ENCODE results near the gene VCAN. TPM values are rescaled to one million over a fixed set of nuclear protein-coding genes. Genes with fewer than 3 reads are reported as not detected.

The VCAN gene
- total and polyA plus RNA-seq, 2 experiments from 2014 or later, result 133 to 404 TPM

DNA sequence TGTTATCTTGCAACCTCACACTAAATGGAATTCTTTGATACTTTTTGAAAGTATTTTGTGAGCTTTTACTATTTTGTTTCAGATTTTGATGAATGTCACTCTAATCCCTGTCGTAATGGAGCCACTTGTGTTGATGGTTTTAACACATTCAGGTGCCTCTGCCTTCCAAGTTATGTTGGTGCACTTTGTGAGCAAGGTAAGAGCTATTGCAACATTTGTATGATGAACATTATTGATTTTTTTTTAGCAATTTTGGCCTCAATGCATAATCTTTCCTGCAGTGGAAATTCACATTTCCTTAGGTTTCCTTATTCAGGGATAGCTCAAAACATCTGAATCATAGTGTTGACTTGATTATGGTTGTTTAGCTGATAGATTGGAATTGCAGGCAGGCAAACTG lies 76.3 kb downstream of the VCAN start:
- Histone ChIP-seq H3F3A (replicated peaks; ENCODE audit: low read depth) (no peaks in the 10 kb centered on the region), H3K27me3 (ENCODE audit: insufficient read depth) (no peaks in the 10 kb centered on the region), H3K9me2 (ENCODE audit: insufficient read depth) (no peaks in the 10 kb centered on the region), H3K4me2 (no peak overlapping the region), H3K27ac (ENCODE audit: low read depth) (no peak overlapping the region), H3K4me3 (no peak overlapping the region), H3K36me3 (ENCODE audit: insufficient read depth) (peaks cover 51% of the 10 kb centered on the region; the same call in 1 of the 2 replicates), H3K79me2 (replicated peaks; ENCODE audit: insufficient read depth) (peaks cover 12% of the 10 kb centered on the region; the same call in 1 of the 2 replicates), H2AFZ (no peak overlapping the region), H3K4me1 (ENCODE audit: insufficient read depth) (no peaks in the 10 kb centered on the region), H4K20me1 (replicated peaks; ENCODE audit: insufficient read depth) (peaks cover 4% of the 10 kb centered on the region; the same call in 1 of the 2 replicates)
- H3K27me3 Mint-ChIP-seq (ENCODE audit: insufficient read depth, low read depth, poor library complexity), result no peaks in the 10 kb centered on the region
- no peak overlapping the region for H3K4me3 Mint-ChIP-seq
- H3K4me1 Mint-ChIP-seq, result no peaks in the 10 kb centered on the region; the same call in 2 of the 3 replicates
- no peak for ATAC-seq
- H3K9me3 Mint-ChIP-seq, result no peaks in the 10 kb centered on the region
- DNase-seq (ENCODE audit: low spot score), result no peak
- H3K36me3 Mint-ChIP-seq (ENCODE audit: low read depth), result peaks cover 59% of the 10 kb centered on the region
- no peak overlapping the region for H3K27ac Mint-ChIP-seq
- TF ChIP-seq, protein P1, sequence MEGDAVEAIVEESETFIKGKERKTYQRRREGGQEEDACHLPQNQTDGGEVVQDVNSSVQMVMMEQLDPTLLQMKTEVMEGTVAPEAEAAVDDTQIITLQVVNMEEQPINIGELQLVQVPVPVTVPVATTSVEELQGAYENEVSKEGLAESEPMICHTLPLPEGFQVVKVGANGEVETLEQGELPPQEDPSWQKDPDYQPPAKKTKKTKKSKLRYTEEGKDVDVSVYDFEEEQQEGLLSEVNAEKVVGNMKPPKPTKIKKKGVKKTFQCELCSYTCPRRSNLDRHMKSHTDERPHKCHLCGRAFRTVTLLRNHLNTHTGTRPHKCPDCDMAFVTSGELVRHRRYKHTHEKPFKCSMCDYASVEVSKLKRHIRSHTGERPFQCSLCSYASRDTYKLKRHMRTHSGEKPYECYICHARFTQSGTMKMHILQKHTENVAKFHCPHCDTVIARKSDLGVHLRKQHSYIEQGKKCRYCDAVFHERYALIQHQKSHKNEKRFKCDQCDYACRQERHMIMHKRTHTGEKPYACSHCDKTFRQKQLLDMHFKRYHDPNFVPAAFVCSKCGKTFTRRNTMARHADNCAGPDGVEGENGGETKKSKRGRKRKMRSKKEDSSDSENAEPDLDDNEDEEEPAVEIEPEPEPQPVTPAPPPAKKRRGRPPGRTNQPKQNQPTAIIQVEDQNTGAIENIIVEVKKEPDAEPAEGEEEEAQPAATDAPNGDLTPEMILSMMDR (conservative IDR thresholded peaks at IDR 0.05; ENCODE audit: low read depth in 2 of 2), result no peak
- TF ChIP-seq NANOG (IDR thresholded peaks at IDR 0.05; ENCODE audit: borderline replicate concordance) (no peak), EZH2phosphoT487 (IDR thresholded peaks at IDR 0.05; ENCODE audit: unreplicated experiment) (no peak), CREB1 (CRISPR knock-in tag; IDR thresholded peaks at IDR 0.05; ENCODE audit: low read depth) (no peak), STAT1 (IDR thresholded peaks at IDR 0.05; ENCODE audit: unreplicated experiment) (no peak), ZNF331 (CRISPR knock-in tag; IDR thresholded peaks at IDR 0.05; ENCODE audit: low read depth) (no peak), ZNF114 (CRISPR knock-in tag; IDR thresholded peaks at IDR 0.05) (no peak), JUNB (IDR thresholded peaks at IDR 0.05; ENCODE audit: unreplicated experiment) (no peak), POLR2AphosphoS5 (IDR thresholded peaks at IDR 0.05; ENCODE audit: low read depth) (no peak), EZH2 (IDR thresholded peaks at IDR 0.05; ENCODE audit: low read depth, unreplicated experiment) (no peak)
- TF ChIP-seq, protein P2, sequence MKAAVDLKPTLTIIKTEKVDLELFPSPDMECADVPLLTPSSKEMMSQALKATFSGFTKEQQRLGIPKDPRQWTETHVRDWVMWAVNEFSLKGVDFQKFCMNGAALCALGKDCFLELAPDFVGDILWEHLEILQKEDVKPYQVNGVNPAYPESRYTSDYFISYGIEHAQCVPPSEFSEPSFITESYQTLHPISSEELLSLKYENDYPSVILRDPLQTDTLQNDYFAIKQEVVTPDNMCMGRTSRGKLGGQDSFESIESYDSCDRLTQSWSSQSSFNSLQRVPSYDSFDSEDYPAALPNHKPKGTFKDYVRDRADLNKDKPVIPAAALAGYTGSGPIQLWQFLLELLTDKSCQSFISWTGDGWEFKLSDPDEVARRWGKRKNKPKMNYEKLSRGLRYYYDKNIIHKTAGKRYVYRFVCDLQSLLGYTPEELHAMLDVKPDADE (IDR thresholded peaks at IDR 0.05), result no peak
- TF ChIP-seq, protein P3, sequence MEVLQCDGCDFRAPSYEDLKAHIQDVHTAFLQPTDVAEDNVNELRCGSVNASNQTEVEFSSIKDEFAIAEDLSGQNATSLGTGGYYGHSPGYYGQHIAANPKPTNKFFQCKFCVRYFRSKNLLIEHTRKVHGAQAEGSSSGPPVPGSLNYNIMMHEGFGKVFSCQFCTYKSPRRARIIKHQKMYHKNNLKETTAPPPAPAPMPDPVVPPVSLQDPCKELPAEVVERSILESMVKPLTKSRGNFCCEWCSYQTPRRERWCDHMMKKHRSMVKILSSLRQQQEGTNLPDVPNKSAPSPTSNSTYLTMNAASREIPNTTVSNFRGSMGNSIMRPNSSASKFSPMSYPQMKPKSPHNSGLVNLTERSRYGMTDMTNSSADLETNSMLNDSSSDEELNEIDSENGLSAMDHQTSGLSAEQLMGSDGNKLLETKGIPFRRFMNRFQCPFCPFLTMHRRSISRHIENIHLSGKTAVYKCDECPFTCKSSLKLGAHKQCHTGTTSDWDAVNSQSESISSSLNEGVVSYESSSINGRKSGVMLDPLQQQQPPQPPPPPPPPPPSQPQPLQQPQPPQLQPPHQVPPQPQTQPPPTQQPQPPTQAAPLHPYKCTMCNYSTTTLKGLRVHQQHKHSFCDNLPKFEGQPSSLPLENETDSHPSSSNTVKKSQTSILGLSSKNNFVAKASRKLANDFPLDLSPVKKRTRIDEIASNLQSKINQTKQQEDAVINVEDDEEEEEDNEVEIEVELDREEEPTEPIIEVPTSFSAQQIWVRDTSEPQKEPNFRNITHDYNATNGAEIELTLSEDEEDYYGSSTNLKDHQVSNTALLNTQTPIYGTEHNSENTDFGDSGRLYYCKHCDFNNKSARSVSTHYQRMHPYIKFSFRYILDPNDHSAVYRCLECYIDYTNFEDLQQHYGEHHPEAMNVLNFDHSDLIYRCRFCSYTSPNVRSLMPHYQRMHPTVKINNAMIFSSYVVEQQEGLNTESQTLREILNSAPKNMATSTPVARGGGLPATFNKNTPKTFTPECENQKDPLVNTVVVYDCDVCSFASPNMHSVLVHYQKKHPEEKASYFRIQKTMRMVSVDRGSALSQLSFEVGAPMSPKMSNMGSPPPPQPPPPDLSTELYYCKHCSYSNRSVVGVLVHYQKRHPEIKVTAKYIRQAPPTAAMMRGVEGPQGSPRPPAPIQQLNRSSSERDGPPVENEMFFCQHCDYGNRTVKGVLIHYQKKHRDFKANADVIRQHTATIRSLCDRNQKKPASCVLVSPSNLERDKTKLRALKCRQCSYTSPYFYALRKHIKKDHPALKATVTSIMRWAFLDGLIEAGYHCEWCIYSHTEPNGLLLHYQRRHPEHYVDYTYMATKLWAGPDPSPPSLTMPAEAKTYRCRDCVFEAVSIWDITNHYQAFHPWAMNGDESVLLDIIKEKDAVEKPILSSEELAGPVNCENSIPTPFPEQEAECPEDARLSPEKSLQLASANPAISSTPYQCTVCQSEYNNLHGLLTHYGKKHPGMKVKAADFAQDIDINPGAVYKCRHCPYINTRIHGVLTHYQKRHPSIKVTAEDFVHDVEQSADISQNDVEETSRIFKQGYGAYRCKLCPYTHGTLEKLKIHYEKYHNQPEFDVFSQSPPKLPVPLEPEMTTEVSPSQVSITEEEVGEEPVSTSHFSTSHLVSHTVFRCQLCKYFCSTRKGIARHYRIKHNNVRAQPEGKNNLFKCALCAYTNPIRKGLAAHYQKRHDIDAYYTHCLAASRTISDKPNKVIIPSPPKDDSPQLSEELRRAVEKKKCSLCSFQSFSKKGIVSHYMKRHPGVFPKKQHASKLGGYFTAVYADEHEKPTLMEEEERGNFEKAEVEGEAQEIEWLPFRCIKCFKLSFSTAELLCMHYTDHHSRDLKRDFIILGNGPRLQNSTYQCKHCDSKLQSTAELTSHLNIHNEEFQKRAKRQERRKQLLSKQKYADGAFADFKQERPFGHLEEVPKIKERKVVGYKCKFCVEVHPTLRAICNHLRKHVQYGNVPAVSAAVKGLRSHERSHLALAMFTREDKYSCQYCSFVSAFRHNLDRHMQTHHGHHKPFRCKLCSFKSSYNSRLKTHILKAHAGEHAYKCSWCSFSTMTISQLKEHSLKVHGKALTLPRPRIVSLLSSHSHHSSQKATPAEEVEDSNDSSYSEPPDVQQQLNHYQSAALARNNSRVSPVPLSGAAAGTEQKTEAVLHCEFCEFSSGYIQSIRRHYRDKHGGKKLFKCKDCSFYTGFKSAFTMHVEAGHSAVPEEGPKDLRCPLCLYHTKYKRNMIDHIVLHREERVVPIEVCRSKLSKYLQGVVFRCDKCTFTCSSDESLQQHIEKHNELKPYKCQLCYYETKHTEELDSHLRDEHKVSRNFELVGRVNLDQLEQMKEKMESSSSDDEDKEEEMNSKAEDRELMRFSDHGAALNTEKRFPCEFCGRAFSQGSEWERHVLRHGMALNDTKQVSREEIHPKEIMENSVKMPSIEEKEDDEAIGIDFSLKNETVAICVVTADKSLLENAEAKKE (CRISPR knock-in tag; IDR thresholded peaks at IDR 0.05), result no peak
- TF ChIP-seq, protein P4, sequence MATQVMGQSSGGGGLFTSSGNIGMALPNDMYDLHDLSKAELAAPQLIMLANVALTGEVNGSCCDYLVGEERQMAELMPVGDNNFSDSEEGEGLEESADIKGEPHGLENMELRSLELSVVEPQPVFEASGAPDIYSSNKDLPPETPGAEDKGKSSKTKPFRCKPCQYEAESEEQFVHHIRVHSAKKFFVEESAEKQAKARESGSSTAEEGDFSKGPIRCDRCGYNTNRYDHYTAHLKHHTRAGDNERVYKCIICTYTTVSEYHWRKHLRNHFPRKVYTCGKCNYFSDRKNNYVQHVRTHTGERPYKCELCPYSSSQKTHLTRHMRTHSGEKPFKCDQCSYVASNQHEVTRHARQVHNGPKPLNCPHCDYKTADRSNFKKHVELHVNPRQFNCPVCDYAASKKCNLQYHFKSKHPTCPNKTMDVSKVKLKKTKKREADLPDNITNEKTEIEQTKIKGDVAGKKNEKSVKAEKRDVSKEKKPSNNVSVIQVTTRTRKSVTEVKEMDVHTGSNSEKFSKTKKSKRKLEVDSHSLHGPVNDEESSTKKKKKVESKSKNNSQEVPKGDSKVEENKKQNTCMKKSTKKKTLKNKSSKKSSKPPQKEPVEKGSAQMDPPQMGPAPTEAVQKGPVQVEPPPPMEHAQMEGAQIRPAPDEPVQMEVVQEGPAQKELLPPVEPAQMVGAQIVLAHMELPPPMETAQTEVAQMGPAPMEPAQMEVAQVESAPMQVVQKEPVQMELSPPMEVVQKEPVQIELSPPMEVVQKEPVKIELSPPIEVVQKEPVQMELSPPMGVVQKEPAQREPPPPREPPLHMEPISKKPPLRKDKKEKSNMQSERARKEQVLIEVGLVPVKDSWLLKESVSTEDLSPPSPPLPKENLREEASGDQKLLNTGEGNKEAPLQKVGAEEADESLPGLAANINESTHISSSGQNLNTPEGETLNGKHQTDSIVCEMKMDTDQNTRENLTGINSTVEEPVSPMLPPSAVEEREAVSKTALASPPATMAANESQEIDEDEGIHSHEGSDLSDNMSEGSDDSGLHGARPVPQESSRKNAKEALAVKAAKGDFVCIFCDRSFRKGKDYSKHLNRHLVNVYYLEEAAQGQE (IDR thresholded peaks at IDR 0.05; ENCODE audit: unreplicated experiment), result no peak

All from GM23338 (cell line).